Motor neuron (in vitro differentiated cells): ENCODE results near the gene BANF2. TPM values are rescaled to one million over a fixed set of nuclear protein-coding genes. Genes with fewer than 3 reads are reported as not detected.
"Not testable (repeated sequence)": the region's sequence is repeated elsewhere in the genome, so short reads cannot be mapped to it uniquely, and the experiment has no call there.

ENCODE experiments used
- ATAC-seq, 8 experiments: fragments of 200-7000 bp; cut with Tn5 transposase; replicated peaks in 6 of 8; 2 replicates each; pipeline ENCODE4 v1.8.0; 2021; ENCODE audit warnings: mild to moderate bottlenecking in 8 of 8, moderate library complexity in 8 of 8
- H3K27ac ChIP-seq, 2 donors: fragments of 250-450 bp; sonication (Bioruptor Pico); 2 replicates each; pipeline ENCODE4 v1.9.0; 2021; ENCODE audit warnings: antibody characterized with exemption in 2 of 2, mild to moderate bottlenecking in 2 of 2, moderate library complexity in 1 of 2
- H3K4me1 ChIP-seq, 2 donors: fragments of 250-450 bp; sonication (Bioruptor Pico); replicated peaks in 1 of 2; 2 replicates each; pipeline ENCODE4 v1.6.1; 2021; ENCODE audit warnings: antibody characterized with exemption in 2 of 2, mild to moderate bottlenecking in 2 of 2, moderate library complexity in 1 of 2
- H3K4me3 ChIP-seq, 5 donors: fragments of 250-450 bp; sonication (Bioruptor Pico); 2 replicates each; pipeline ENCODE4 v1.9.0; 2021; ENCODE audit warnings: antibody characterized with exemption in 5 of 5, mild to moderate bottlenecking in 5 of 5, moderate library complexity in 4 of 5
- WGBS, 10 experiments: fragments of 450-650 bp; shearing (Covaris generic); methylation state at CpG; one replicate each; pipeline ENCODE4 v1.0.0; 2022; 5-methylcytosine and 5-hydroxymethylcytosine counted together
- in situ Hi-C, 9 experiments: fragments of 400-800 bp; cut with MboI; loops; one replicate each; pipeline ENCODE4 v1.15.0; 2021; ENCODE audit warnings: low sequenced_read_pairs in 9 of 9, low pct_unique_long_range_greater_than_20kb in 2 of 9; ENCODE audit not compliant: unreplicated experiment in 9 of 9
- total RNA-seq, 8 experiments: library from RNA; unstranded; fragments of 300-600 nt; gene quantifications; 2 replicates each; pipeline versions ENCODE4 v1.2.3 to v1.2.4, GENCODE V29; 2022

BANF2 gene
- total RNA-seq, 8 experiments from 2014 or later, result not detected

- in situ Hi-C loops, result no loop called here
- H3K27ac ChIP-seq, result no peak overlapping the region
- 17 to 100% (median 75%) methylated on average over 1 to 2 of the region's 3 CpGs; no CpG with 5 or more reads in 3 of the 10 experiments for WGBS, 10 experiments
- H3K4me1 ChIP-seq, result peaks cover 9 to 13% of the 10 kb centered on the region in 2 donors
- ATAC-seq, result no peak
- no peak overlapping the region for H3K4me3 ChIP-seq
Measured at GRCh38 chr20:17706632-17707031, 6.9 kb downstream of the BANF2 start.

- H3K27ac ChIP-seq, H3K4me3 ChIP-seq, ATAC-seq, in situ Hi-C loops: not testable (repeated sequence)
- 50 to 100% (median 85%) methylated on average over 1 to 3 of the region's 3 CpGs; no CpG with 5 or more reads in 2 of the 10 experiments for WGBS, 10 experiments
- peaks cover 9 to 13% of the 10 kb centered on the region in 2 donors for H3K4me1 ChIP-seq
Measured at GRCh38 chr20:17707951-17708350, 8.2 kb downstream of the BANF2 start.

GRCh38 chr20:17708675-17709360 is 9.1 kb downstream of the BANF2 start:
- no peak overlapping the region for H3K27ac ChIP-seq
- H3K4me3 ChIP-seq, result no peak overlapping the region
- peaks cover 9 to 13% of the 10 kb centered on the region in 2 donors for H3K4me1 ChIP-seq
- 72 to 100% (median 92%) methylated on average over 1 to 7 of the region's 7 CpGs; no CpG with 5 or more reads in 1 of the 10 experiments for WGBS, 10 experiments
- in situ Hi-C loops, result no loop called here
- no peak for ATAC-seq

- Histone ChIP-seq H3K27ac (no peak overlapping the region), H3K4me1 (peaks cover 9 to 13% of the 10 kb centered on the region in 2 donors), H3K4me3 (no peak overlapping the region)
- ATAC-seq, result no peak
- 75 to 100% (median 89%) methylated on average over 1 to 7 of the region's 12 CpGs; no CpG with 5 or more reads in 2 of the 10 experiments for WGBS, 10 experiments
- in situ Hi-C loops, result no loop called here
Measured at GRCh38 chr20:17709361-17710293, 9.9 kb downstream of the BANF2 start.

- Histone ChIP-seq H3K4me3 (no peak overlapping the region), H3K4me1 (peaks cover 9 to 13% of the 10 kb centered on the region in 2 donors), H3K27ac (no peak overlapping the region)
- peak; percentile 26 to 83 (median 72) for ATAC-seq
- in situ Hi-C loops, result no loop called here
- WGBS, 10 experiments, result 27 to 100% (median 53%) methylated on average over 1 to 10 of the region's 21 CpGs; no CpG with 5 or more reads in 2 of the 10 experiments
Measured at GRCh38 chr20:17710379-17711266, 10.9 kb downstream of the BANF2 start.

GRCh38 chr20:17711267-17711627 is 11.5 kb downstream of the BANF2 start:
- peaks cover 9 to 13% of the 10 kb centered on the region in 2 donors for H3K4me1 ChIP-seq
- H3K4me3 ChIP-seq, result no peak overlapping the region
- in situ Hi-C loops, result no loop called here
- WGBS, 10 experiments, result 30 to 53% methylated on average over 2 to 3 of the region's 5 CpGs; no CpG with 5 or more reads in 8 of the 10 experiments
- peak in 4 of 8 experiments; percentile 7 to 81 (median 60) for ATAC-seq
- no peak overlapping the region for H3K27ac ChIP-seq

- no peak for ATAC-seq
- WGBS, 10 experiments, result 33 to 100% (median 70%) methylated on average over 1 to 2 of the region's 4 CpGs; no CpG with 5 or more reads in 5 of the 10 experiments
- H3K4me1 ChIP-seq, result peaks cover 9 to 13% of the 10 kb centered on the region in 2 donors
- in situ Hi-C loops, result no loop called here
- no peak overlapping the region for H3K4me3 ChIP-seq
- no peak overlapping the region for H3K27ac ChIP-seq
Measured at GRCh38 chr20:17712201-17712600, 12.4 kb downstream of the BANF2 start.

- in situ Hi-C loops, result no loop called here
- peaks cover 9 to 13% of the 10 kb centered on the region in 2 donors for H3K4me1 ChIP-seq
- no peak overlapping the region for H3K27ac ChIP-seq
- no peak overlapping the region for H3K4me3 ChIP-seq
- no peak for ATAC-seq
- 53 to 90% (median 83%) methylated on average over 1 to 4 of the region's 6 CpGs; no CpG with 5 or more reads in 5 of the 10 experiments for WGBS, 10 experiments
Measured at GRCh38 chr20:17712708-17713107, 12.9 kb downstream of the BANF2 start.

- ATAC-seq, result peak in 4 of 8 experiments; percentile 19 to 59 (median 40)
- 73 to 100% (median 83%) methylated on average over 1 of the region's 1 CpG; no CpG with 5 or more reads in 5 of the 10 experiments for WGBS, 10 experiments
- Histone ChIP-seq H3K4me3 (no peak overlapping the region), H3K27ac (no peak overlapping the region), H3K4me1 (peaks cover 9 to 13% of the 10 kb centered on the region in 2 donors)
- in situ Hi-C loops, result no loop called here
Measured at GRCh38 chr20:17714597-17714996, 14.8 kb downstream of the BANF2 start.

GRCh38 chr20:17715075-17715474 is 15.3 kb downstream of the BANF2 start:
- Histone ChIP-seq H3K4me3 (no peak overlapping the region), H3K4me1 (peaks cover 9 to 13% of the 10 kb centered on the region in 2 donors), H3K27ac (no peak overlapping the region)
- in situ Hi-C loops, result no loop called here
- WGBS, 10 experiments, result 0 to 86% (median 80%) methylated on average over 1 to 4 of the region's 5 CpGs; no CpG with 5 or more reads in 5 of the 10 experiments
- no peak for ATAC-seq

- in situ Hi-C loops, result no loop called here
- no peak for ATAC-seq
- Histone ChIP-seq H3K27ac (no peak overlapping the region), H3K4me3 (no peak overlapping the region), H3K4me1 (peaks cover under 1% of the 10 kb centered on the region in 2 donors)
- WGBS, 10 experiments, result 0 to 100% (median 72%) methylated on average over 1 to 5 of the region's 7 CpGs; no CpG with 5 or more reads in 5 of the 10 experiments
Measured at GRCh38 chr20:17716331-17716730, 16.6 kb downstream of the BANF2 start.

GRCh38 chr20:17720755-17721154 is 21.0 kb downstream of the BANF2 start:
- H3K4me1 ChIP-seq, result no peaks in the 10 kb centered on the region
- no peak for ATAC-seq
- no peak overlapping the region for H3K4me3 ChIP-seq
- in situ Hi-C loops, result no loop called here
- WGBS, 10 experiments, result 0 to 100% (median 64%) methylated on average over 1 to 3 of the region's 4 CpGs
- H3K27ac ChIP-seq, result no peak overlapping the region
